Naive thymus-derived CD4-positive, alpha-beta T cell (primary cell): Measurements from ENCODE around the gene OAS3. TPM values are rescaled to one million over a fixed set of nuclear protein-coding genes. Genes with fewer than 3 reads are reported as not detected.
A peak's percentile ranks its signal among the peaks of the same experiment; 100 is the strongest.
"Not testable (repeated sequence)": the region's sequence is repeated elsewhere in the genome, so short reads cannot be mapped to it uniquely, and the experiment has no call there.

ENCODE experiments used
- ATAC-seq: fragments of 150-1000 bp; cut with Tn5 transposase; 2 replicates; pipeline ENCODE4 v1.10.0; 2021; ENCODE audit warnings: mild to moderate bottlenecking, moderate library complexity
- CTCF ChIA-PET: fragments of 350-600 bp; sonication (Branson Sonifier 250); formaldehyde crosslinking; loops from one replicate; lab custom pipeline; 2021; ENCODE audit warnings: antibody characterized with exemption; lab: Charles Lee
- POLR2A ChIA-PET: fragments of 350-600 bp; sonication (Branson Sonifier 250); formaldehyde crosslinking; loops from one replicate; lab custom pipeline; 2021; ENCODE audit warnings: antibody characterized with exemption, inconsistent platforms; lab: Charles Lee
- DNase-seq, 9 donors: peaks; one replicate each; pipeline versions ENCODE4 v3.0.0 to v3.0.0-alpha.2; 2020 to 2022; ENCODE audit warnings: mixed read lengths in 1 of 9
- H3K27ac ChIP-seq: one replicate; pipeline ENCODE4 v1.7.0; 2013; ENCODE audit warnings: mild to moderate bottlenecking, low read depth, low read length, moderate library complexity
- H3K27me3 ChIP-seq, 2 donors: one replicate each; pipeline ENCODE4 v1.7.0; 2013; ENCODE audit warnings: low read length in 2 of 2, mild to moderate bottlenecking in 2 of 2, moderate library complexity in 2 of 2; ENCODE audit not compliant: control insufficient read depth in 2 of 2, insufficient read depth in 2 of 2
- H3K36me3 ChIP-seq, 3 experiments: 1 replicate in 2 of 3; 2 replicates in 1 of 3; pipeline ENCODE4 v1.7.0; 2013; ENCODE audit warnings: low read length in 3 of 3, mild to moderate bottlenecking in 3 of 3, moderate library complexity in 1 of 3; ENCODE audit not compliant: insufficient read depth in 3 of 3, control insufficient read depth in 2 of 3
- H3K4me1 ChIP-seq, 2 donors: one replicate each; pipeline ENCODE4 v1.7.0; 2013; ENCODE audit warnings: low read length in 2 of 2, mild to moderate bottlenecking in 2 of 2, moderate library complexity in 1 of 2; ENCODE audit not compliant: control insufficient read depth in 2 of 2, insufficient read depth in 2 of 2
- H3K4me3 ChIP-seq: 2 replicates; pipeline ENCODE4 v1.7.0; 2013; ENCODE audit warnings: mild to moderate bottlenecking, low read length
- H3K9me3 ChIP-seq, 3 experiments: 1 replicate in 2 of 3; 2 replicates in 1 of 3; pipeline ENCODE4 v1.7.0; 2013; ENCODE audit warnings: low read length in 3 of 3; ENCODE audit not compliant: control insufficient read depth in 2 of 3
- H3K27ac Mint-ChIP-seq, 9 donors: one replicate each; pipeline ENCODE4 v1.8.0; 2020 to 2022; ENCODE audit warnings: mixed read lengths in 9 of 9, mild to moderate bottlenecking in 8 of 9, moderate library complexity in 5 of 9, inconsistent platforms in 2 of 9
- H3K27me3 Mint-ChIP-seq, 5 donors: one replicate each; pipeline ENCODE4 v1.8.0; 2021 to 2022; ENCODE audit warnings: mixed read lengths in 5 of 5, mild to moderate bottlenecking in 1 of 5
- H3K36me3 Mint-ChIP-seq, 5 donors: one replicate each; pipeline ENCODE4 v1.8.0; 2020 to 2022; ENCODE audit warnings: mixed read lengths in 5 of 5, mild to moderate bottlenecking in 3 of 5, inconsistent platforms in 1 of 5
- H3K4me1 Mint-ChIP-seq, 7 donors: one replicate each; pipeline ENCODE4 v1.8.0; 2020 to 2022; ENCODE audit warnings: mixed read lengths in 7 of 7, mild to moderate bottlenecking in 3 of 7, inconsistent platforms in 1 of 7
- H3K4me3 Mint-ChIP-seq, 10 donors: one replicate each; pipeline ENCODE4 v1.8.0; 2020 to 2022; ENCODE audit warnings: mild to moderate bottlenecking in 10 of 10, mixed read lengths in 10 of 10, moderate library complexity in 6 of 10, inconsistent platforms in 2 of 10
- H3K9me3 Mint-ChIP-seq, 11 donors: one replicate each; pipeline ENCODE4 v1.8.0; 2020 to 2022; ENCODE audit warnings: mixed read lengths in 11 of 11, mild to moderate bottlenecking in 4 of 11, inconsistent platforms in 1 of 11, moderate library complexity in 1 of 11
- intact Hi-C, 2 donors: fragments of 100-400 bp; cut with micrococcal nuclease; formaldehyde crosslinking; loops; one replicate each; pipeline ENCODE4 v1.15.1; 2023
- polyA plus RNA-seq, 2 donors: library from polyadenylated mRNA; unstranded; fragments of 300-500 nt; fragmentation: Illumina TruSeq; gene quantifications; one replicate each; pipeline ENCODE4 v1.2.3, GENCODE V29; 2021
- total RNA-seq, 6 experiments: library from RNA in 5 of 6; stranded (reverse) in 5 of 6; gene quantifications; 1 replicate in 5 of 6; 2 replicates in 1 of 6; pipeline ENCODE4 v1.2.3 and lab custom pipeline; 2021 to 2026

Gene OAS3
- total and polyA plus RNA-seq, 7 experiments from 2014 or later, result 14.8 to 264 (median 20.7) TPM

DNA sequence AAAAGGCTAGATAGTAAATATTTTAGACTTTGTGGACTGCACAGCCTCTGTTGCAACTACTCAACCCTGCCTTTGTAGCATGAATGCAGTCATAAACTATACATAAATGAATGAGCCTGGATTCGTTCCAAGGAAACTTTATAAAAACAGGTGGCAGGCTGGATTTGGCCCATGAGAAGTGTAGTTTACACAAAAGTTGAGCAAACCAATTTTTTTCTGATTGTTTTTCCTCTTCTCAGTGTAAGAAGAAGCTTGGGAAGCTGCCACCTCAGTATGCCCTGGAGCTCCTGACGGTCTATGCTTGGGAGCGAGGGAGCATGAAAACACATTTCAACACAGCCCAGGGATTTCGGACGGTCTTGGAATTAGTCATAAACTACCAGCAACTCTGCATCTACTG lies 22.0 kb upstream of the OAS3 start:
- H3K9me3 Mint-ChIP-seq, result peaks cover 4 to 27% (median 13%) of the 10 kb centered on the region in 11 donors
- ATAC-seq (no peak), DNase-seq (no peak)
- H3K36me3 ChIP-seq, result peaks cover 16 to 48% (median 19%) of the 10 kb centered on the region in 3 experiments
- peaks cover 0 to 4% of the 10 kb centered on the region in 2 donors for H3K4me1 ChIP-seq
- ChIA-PET POLR2A (no interaction called here), CTCF (no interaction called here)
- H3K4me1 Mint-ChIP-seq, result peaks cover 6 to 37% (median 25%) of the 10 kb centered on the region in 7 donors
- no peaks in the 10 kb centered on the region for H3K9me3 ChIP-seq
- no peak overlapping the region for H3K4me3 ChIP-seq
- no peak overlapping the region for H3K27ac Mint-ChIP-seq
- H3K27ac ChIP-seq, result no peak overlapping the region
- no peaks in the 10 kb centered on the region for H3K27me3 Mint-ChIP-seq
- no peaks in the 10 kb centered on the region for H3K27me3 ChIP-seq
- intact Hi-C loops, result no loop called here
- peaks cover 41 to 90% (median 63%) of the 10 kb centered on the region in 5 donors for H3K36me3 Mint-ChIP-seq
- H3K4me3 Mint-ChIP-seq, result no peak overlapping the region

DNA sequence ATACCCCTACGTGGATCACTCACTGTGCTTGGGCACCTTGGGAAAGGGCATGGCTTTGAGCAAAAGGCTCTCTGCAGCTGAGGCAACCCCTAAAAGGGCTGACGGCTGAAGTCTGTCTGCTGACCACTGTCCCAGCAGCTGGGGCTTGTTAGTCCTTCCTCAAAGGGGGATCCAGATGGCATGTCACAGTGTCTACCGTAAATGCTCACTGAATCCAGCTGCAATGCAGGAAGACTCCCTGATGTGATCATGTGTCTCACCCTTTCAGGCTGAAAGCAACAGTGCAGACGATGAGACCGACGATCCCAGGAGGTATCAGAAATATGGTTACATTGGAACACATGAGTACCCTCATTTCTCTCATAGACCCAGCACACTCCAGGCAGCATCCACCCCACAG lies 19.2 kb upstream of the OAS3 start:
- ChIA-PET POLR2A (no interaction called here), CTCF (interaction anchor here (1.1 kb wide), 1 partner anchor 74 kb away, joined by 3 read pairs; no protein-coding TSS in a partner anchor)
- H3K4me3 Mint-ChIP-seq, result no peak overlapping the region
- Histone ChIP-seq H3K27me3 (no peaks in the 10 kb centered on the region), H3K4me1 (no peaks in the 10 kb centered on the region), H3K27ac (no peak overlapping the region), H3K9me3 (no peaks in the 10 kb centered on the region), H3K4me3 (no peak overlapping the region), H3K36me3 (peaks cover 14 to 41% (median 16%) of the 10 kb centered on the region in 3 experiments)
- no peak for DNase-seq
- H3K4me1 Mint-ChIP-seq, result peaks cover 0 to 34% (median 14%) of the 10 kb centered on the region in 7 donors
- peaks cover 28 to 82% (median 57%) of the 10 kb centered on the region in 5 donors for H3K36me3 Mint-ChIP-seq
- intact Hi-C loops, result no loop called here
- no peak for ATAC-seq
- H3K9me3 Mint-ChIP-seq, result peaks cover 0 to 9% (median 3%) of the 10 kb centered on the region in 11 donors
- H3K27ac Mint-ChIP-seq, result no peak overlapping the region
- H3K27me3 Mint-ChIP-seq, result no peaks in the 10 kb centered on the region

DNA sequence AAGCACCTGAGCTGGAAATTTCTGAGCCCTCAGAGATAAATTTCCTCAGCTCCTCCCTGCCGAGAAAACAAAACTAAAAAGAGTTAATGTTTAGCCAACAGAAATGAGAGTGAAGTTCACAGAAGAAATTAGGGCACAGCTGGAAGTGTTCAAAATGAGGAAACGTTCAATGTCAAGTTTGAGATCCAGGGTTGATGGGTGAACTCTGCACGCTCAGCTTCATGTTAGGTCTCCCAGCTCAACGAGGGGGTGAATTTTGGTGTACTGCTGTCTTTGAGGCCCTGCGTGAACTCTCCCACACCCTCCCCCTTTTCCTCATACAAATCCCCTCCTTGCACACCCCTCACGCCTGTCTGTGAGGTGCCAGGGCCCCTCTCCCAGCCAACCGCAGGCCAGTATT lies 13.3 kb upstream of the OAS3 start:
- ATAC-seq (no peak), DNase-seq (no peak)
- Histone ChIP-seq H3K9me3 (no peaks in the 10 kb centered on the region), H3K27ac (no peak overlapping the region), H3K4me3 (no peak overlapping the region), H3K4me1 (no peaks in the 10 kb centered on the region), H3K27me3 (no peaks in the 10 kb centered on the region), H3K36me3 (peaks cover 0 to 7% (median 4%) of the 10 kb centered on the region in 3 experiments)
- CTCF ChIA-PET, result no interaction called here
- peaks cover 0 to 23% (median 0%) of the 10 kb centered on the region in 7 donors for H3K4me1 Mint-ChIP-seq
- no peaks in the 10 kb centered on the region for H3K27me3 Mint-ChIP-seq
- POLR2A ChIA-PET, result no interaction called here
- no peak overlapping the region for H3K4me3 Mint-ChIP-seq
- peaks cover 0 to 9% (median 3%) of the 10 kb centered on the region in 11 donors for H3K9me3 Mint-ChIP-seq
- H3K36me3 Mint-ChIP-seq, result peaks cover 6 to 80% (median 40%) of the 10 kb centered on the region in 5 donors
- peak overlapping the region in 1 of 9 donors; percentile 7 for H3K27ac Mint-ChIP-seq
- intact Hi-C loops, result no loop called here

DNA sequence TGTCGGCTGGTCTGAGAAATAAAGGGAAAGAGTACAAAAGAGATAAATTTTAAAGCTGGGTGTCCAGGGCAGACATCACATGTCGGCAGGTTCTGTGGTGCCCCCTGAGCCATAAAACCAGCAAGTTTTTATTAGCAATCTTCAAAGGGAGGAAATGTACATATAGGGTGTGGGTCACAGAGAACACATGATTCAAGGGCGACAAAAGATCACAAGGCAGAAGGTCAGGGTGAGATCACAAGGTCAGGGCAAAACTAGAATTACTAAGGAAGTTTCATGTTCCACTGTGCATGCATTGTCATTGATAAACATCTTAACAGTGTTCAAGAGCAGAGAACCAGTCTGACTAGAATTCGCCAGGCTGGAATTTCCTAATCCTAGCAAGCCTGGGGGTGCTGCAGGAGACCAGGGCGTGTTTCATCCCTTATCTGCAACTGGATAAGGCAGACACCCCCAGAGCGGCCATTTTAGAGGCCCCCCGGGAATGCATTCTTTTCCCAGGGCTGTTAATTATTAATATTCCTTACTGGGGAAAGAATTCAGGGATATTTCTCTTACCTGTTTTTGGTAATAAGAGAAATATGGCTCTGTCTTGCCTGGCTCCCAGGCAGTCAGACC lies 11.7 kb upstream of the OAS3 start:
- H3K27me3 ChIP-seq, H3K9me3 Mint-ChIP-seq, intact Hi-C loops, H3K27ac Mint-ChIP-seq, H3K36me3 ChIP-seq, H3K27me3 Mint-ChIP-seq, H3K4me1 ChIP-seq, POLR2A ChIA-PET, H3K4me3 Mint-ChIP-seq, H3K9me3 ChIP-seq, H3K27ac ChIP-seq, H3K4me3 ChIP-seq, DNase-seq, ATAC-seq, CTCF ChIA-PET: not testable (repeated sequence)
- Mint-ChIP-seq H3K4me1 (peaks cover 0 to 20% (median 0%) of the 10 kb centered on the region in 7 donors), H3K36me3 (peaks cover 0 to 74% (median 26%) of the 10 kb centered on the region in 5 donors)

DNA sequence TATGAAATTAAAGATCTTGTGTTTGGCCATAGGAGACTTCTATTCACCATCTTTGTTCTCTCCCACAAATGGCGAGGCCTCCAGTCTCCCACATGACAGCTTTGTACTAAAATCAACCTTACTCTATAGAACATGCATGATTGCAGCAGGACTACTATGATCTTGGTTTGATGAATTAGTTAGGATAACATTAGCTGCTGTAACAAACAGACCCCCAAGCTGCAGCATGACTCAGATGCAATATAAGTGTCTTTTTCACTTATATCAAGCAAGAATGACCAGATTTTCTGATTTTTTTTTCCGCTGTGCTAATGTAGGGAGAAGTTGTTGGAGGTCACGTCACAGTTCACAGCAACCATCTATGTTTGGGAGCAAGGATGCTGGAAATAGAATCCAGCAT lies 10.8 kb upstream of the OAS3 start:
- peaks cover 0 to 9% (median 3%) of the 10 kb centered on the region in 11 donors for H3K9me3 Mint-ChIP-seq
- CTCF ChIA-PET, result interaction anchor here (1.3 kb wide), 1 partner anchor 12 kb away, joined by 3 read pairs; no protein-coding TSS in a partner anchor
- intact Hi-C loops, result no loop called here
- ATAC-seq, result no peak
- H3K4me3 Mint-ChIP-seq, result no peak overlapping the region
- Histone ChIP-seq H3K36me3 (no peaks in the 10 kb centered on the region), H3K9me3 (no peaks in the 10 kb centered on the region), H3K4me3 (no peak overlapping the region), H3K4me1 (no peaks in the 10 kb centered on the region), H3K27me3 (no peaks in the 10 kb centered on the region), H3K27ac (no peak overlapping the region)
- H3K36me3 Mint-ChIP-seq, result peaks cover 0 to 66% (median 19%) of the 10 kb centered on the region in 5 donors
- POLR2A ChIA-PET, result no interaction called here
- peaks cover 0 to 17% (median 0%) of the 10 kb centered on the region in 7 donors for H3K4me1 Mint-ChIP-seq
- no peak for DNase-seq
- no peaks in the 10 kb centered on the region for H3K27me3 Mint-ChIP-seq
- no peak overlapping the region for H3K27ac Mint-ChIP-seq

DNA sequence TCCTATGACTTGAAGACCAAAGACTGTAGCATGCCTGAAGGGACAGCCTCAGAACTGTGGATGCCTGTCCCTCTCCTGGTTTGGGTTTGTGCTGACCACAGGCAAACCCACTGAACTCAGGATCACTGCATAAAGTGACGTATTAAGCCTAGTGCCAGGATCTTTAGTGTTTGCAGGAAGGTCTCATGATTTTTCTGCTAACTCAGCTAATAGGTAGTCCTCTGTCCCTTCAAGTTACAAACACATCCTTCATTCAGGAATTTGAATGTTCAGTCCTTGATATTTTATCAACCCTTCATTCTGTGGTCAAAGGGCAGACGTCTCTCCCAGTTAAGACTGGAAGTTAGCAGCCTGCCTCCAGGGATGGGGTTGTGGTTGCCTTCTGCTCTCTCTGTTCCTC lies 10.3 kb upstream of the OAS3 start:
- no peaks in the 10 kb centered on the region for H3K27me3 Mint-ChIP-seq
- POLR2A ChIA-PET, result no interaction called here
- no peak overlapping the region for H3K27ac Mint-ChIP-seq
- Histone ChIP-seq H3K4me1 (no peaks in the 10 kb centered on the region), H3K36me3 (no peaks in the 10 kb centered on the region), H3K27ac (no peak overlapping the region), H3K27me3 (no peaks in the 10 kb centered on the region), H3K4me3 (no peak overlapping the region), H3K9me3 (no peaks in the 10 kb centered on the region)
- intact Hi-C loops, result loop anchor here in 1 of 2 donors (1.0 kb wide), 1 partner anchor 9 kb away; no protein-coding TSS in a partner anchor
- DNase-seq, result no peak
- H3K36me3 Mint-ChIP-seq, result peaks cover 0 to 63% (median 14%) of the 10 kb centered on the region in 5 donors
- no peak overlapping the region for H3K4me3 Mint-ChIP-seq
- CTCF ChIA-PET, result interaction anchor here (1.3 kb wide), 1 partner anchor 12 kb away, joined by 3 read pairs; no protein-coding TSS in a partner anchor
- peaks cover 0 to 9% (median 3%) of the 10 kb centered on the region in 11 donors for H3K9me3 Mint-ChIP-seq
- H3K4me1 Mint-ChIP-seq, result peaks cover 0 to 19% (median 0%) of the 10 kb centered on the region in 7 donors
- ATAC-seq, result no peak
